ENCODE results near the gene CLEC16A.

GRCh38 chr16:11045846-11046245, 101.5 kb downstream of the CLEC16A start:
- TF ChIP-seq POLR2A (IDR thresholded peaks at IDR 0.05; ENCODE audit: low read length) (no peak), GATA1 (IDR thresholded peaks at IDR 0.05; ENCODE audit: low read depth, low read length) (no peak)
